HL-60/S4 (cell line): ENCODE data around the gene CRB3.

Experiments
- in situ Hi-C: fragments of 300-500 bp; cut with MboI; formaldehyde crosslinking; loops from 2 replicates; pipeline ENCODE4 v1.14.3; 2022; ENCODE audit warnings: low sequenced_read_pairs

CRB3 gene

DNA sequence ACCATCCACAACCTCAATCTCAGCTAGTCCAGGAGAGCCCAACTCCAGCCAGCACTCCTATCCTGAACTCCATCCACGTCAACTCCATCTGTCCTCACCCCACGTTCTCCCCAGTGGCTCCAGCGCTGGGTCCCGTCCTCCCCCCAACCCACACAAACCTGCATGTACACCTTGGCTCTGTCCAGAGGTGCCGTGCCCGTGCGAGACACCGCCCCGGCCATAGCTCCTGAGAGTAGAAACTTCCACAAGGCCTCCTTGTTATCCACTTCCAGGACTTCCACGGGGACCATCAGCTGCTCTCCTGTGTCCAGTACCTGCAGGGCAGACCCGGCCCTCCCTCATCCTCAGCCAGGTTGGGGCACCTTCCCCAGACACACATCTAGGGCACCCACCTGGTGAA is 32.2 kb upstream of the CRB3 start:
- in situ Hi-C loops, result no loop called here

- in situ Hi-C loops, result no loop called here
These were observed 30.9 kb upstream of the CRB3 start for GRCh38 chr19:6433165-6433564.

DNA sequence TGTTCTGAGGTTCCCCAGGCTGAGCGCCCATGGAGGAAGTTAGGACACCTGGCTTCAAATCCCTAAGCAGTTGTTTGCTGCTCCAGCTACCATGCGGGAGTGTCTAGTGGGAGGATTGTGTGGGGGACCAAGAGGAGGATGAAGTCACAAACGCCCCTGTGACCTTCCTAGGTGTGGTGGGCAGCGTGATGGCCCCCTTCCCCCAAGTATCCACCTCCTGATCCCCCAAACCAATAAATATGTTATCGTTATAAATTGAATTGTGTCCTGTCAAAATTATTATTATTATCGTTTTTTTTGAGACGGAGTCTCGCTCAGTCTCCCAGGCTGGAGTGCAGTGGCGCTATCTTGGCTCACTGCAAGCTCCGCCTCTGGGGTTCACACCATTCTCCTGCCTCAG is 30.4 kb upstream of the CRB3 start, which contains the start of gene SLC25A41:
Gene SLC25A41, minus strand, starts transcription at position 101 of the 400 bp plus-strand sequence. Its CDS starts 70 bp downstream, at position 31.
- in situ Hi-C loops, result no loop called here

GRCh38 chr19:6439743-6440142 is 24.3 kb upstream of the CRB3 start:
- in situ Hi-C loops, result no loop called here

- in situ Hi-C loops, result no loop called here
These were observed 23.2 kb upstream of the CRB3 start for GRCh38 chr19:6440905-6441304.

DNA sequence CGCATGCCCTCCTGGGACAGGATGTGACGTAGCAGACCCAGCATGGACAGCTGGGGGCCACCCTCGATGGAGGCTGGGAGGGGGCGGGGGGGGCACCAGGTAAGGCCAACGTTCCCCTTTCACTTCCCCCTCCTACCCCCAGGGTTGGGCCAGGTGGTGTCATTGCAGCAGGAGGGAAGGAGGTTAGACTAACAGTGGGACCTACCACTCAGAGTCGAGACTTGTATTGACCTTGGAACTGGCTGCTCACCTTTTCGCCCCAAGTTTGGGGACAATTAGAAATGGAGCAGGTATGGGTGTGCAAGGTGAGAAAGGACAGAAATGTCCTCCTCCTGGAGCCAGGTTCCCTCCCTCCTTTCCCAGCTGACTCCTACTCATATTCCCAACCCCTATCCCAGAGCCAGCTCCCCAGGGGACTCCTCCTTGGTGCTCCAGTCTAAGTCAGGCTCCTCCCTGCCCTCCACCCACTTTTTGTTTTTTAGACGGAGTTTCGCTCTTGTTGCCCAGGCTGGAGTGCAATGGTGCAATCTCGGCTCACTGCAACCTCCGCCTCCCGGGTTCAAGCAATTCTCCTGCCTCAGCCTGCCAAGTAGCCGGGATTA is 21.9 kb upstream of the CRB3 start:
- in situ Hi-C loops, result no loop called here

DNA sequence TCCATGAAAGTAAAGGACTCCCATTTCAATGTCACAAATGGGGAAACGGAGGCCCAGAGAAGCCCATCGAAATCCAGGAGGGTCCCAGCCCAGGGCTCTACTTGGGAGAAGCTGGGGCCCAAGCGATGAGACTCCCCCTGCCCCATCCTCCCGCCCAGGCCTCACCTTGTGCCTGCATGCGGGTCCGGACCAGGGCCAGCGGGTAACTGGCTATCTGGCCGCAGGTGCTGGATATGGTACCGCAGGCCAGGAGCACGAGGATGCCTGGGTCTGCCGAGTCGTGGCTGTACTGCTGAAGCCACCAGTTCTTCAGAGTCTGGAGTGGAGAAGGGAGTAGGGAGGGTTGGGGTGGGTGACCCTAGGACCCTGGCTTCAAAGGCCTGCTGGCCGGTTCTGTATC is 20.1 kb upstream of the CRB3 start:
- in situ Hi-C loops, result no loop called here

DNA sequence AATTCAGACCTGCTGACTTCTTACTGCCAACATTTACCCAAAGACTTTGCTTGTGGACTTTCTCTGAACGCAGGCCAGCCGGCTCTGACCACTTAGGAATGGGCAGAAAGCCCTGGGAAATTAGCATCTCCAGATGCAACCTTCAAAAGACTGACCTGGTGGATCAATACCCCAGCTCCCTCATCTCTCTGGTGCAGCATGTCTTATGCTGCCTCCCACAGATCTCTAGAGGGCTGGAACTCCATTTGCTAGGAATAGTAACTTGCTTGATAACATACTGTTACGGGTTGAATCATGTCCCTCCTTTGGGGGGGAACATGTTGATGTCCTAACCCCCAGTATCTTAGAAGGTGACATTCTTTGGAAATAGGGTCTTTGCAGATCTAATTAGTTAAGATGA is 17.6 kb upstream of the CRB3 start:
- in situ Hi-C loops, result no loop called here

DNA sequence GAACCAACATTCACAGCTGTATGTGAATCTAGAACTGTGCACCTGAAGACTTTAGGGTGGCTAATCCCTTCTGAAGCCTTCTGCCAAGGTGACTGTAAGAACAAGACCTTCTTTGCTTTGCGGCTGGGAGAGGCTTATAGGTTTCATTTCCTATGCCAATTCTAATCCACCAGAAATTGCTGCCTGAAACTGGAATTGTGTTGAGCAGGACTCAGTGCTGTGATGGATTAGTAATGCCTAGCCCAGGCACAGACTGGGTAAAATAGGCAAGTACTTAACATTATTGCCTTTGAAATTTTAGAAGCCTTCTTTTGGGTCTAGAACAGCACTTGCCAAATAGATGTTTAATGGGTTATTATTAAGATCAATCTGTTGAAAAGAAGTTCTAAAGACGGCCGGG is 16.0 kb upstream of the CRB3 start:
- in situ Hi-C loops, result no loop called here

- in situ Hi-C loops, result no loop called here
These were observed 13.9 kb upstream of the CRB3 start for GRCh38 chr19:6450166-6450565.

DNA sequence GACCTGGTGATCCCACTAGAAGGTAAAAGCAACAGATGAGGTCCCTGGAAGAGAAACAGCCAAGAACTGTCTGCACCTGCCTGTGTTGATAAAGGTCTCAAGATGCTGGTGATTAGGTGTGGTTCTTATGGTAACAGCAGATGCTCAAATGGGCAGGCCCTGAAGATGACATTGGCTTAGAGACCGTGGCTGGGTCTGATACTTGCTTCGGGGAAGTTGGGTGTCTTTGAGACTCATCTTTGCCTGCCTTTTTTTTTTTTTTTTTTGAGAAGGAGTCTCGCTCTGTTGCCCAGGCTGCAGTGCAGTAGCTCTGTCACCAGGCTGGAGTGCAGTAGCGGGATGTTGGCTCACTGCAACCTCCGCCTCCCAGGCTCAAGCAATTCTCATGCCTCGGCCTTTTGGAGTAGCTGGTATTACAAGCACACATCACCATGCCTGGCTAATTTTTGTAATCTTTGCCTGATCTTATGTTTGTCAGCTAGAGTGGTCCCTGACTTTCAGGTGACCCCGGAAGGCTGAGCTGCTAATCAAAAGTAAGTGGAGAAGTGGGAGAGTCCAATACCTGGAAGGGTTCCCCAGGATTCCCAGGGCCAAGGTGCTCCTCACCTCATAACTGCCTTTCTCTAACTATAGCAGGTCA is 12.4 kb upstream of the CRB3 start:
- in situ Hi-C loops, result no loop called here

GRCh38 chr19:6452223-6452614 is 11.9 kb upstream of the CRB3 start:
- in situ Hi-C loops, result no loop called here

GRCh38 chr19:6452899-6453298 is 11.2 kb upstream of the CRB3 start:
- in situ Hi-C loops, result no loop called here

- in situ Hi-C loops, result no loop called here
These were observed 10.0 kb upstream of the CRB3 start for GRCh38 chr19:6453951-6454565.

- in situ Hi-C loops, result no loop called here
These were observed 8.1 kb upstream of the CRB3 start for GRCh38 chr19:6455924-6456323.

DNA sequence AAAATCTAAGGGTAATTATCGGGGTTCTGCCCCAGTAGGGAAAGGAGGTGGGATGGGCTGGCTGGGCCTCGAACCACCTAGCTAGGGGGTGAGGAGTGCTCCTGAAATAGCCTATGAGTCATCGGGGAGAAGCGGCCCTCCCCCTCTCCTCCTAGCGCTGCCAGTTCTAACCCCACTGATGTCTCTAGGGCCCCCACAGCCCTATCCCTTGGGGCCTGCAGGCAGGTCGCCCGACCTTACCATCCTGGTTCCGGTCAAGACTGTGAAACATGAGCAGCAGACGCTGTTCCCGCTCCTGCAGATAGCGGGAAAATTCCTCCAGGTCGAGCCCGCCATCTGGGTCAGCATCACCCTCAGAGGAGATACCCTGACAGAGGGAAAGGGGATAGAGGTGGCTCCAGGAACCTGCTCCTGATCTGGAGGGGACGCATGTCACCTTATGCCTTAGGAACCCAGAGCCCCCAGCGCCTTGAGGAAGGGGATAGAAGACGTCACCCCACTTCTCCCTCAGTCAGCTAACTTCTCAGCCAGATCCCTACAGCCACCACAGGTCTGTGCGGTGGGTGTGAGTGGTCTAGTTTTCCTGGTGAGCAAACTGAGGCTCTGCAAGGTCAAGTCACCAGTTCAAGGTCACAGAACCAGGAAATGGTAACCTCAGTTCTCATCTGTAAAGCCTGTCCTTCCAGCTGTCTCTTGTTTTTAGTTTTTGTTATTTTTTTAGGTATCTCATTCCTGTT is 5.9 kb upstream of the CRB3 start:
- in situ Hi-C loops, result no loop called here

DNA sequence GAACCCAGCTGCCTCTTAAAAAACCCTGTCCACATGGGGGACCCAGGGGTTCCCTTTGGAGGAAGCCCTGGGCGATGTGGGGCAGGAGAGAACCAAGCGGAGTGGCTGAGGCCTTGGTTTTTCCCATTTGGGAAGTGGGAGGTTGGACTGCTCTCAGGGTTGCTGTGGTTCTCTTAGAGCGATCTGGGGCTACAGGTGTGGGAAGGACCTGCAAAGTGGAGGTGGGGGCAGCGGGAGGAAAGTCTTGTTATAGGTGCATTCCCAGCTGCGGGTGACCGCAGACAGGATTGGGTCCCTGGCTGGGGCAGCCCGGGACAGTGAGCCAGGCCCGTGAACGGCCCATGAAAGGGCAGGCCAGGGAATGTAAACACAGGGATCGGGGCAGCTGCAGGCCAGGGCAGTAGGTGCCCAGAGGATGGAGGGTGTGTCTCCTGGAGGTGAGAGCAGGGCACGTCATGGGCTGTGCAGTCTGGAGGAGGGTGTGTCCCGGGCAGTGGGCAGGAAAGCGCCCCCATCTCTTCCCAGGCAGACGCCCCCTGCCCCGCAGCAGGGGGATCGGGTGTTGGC is 5.3 kb upstream of the CRB3 start:
- in situ Hi-C loops, result no loop called here

- in situ Hi-C loops, result no loop called here
These were observed 4.6 kb upstream of the CRB3 start, which contains the start of gene SLC25A23 for GRCh38 chr19:6459262-6460098. Gene SLC25A23 (minus strand): TSS chr19:6459792. CDS start chr19:6459628, 164 bp downstream.

- in situ Hi-C loops, result no loop called here
These were observed 3.8 kb upstream of the CRB3 start for GRCh38 chr19:6460099-6460884.

GRCh38 chr19:6465006-6465405 is 935 bp downstream of the CRB3 start:
- in situ Hi-C loops, result no loop called here
